Smooth muscle cell (in vitro differentiated cells): Measurements from ENCODE around the gene TRIP6. TPM values are rescaled to one million over a fixed set of nuclear protein-coding genes. Genes with fewer than 3 reads are reported as not detected.

ENCODE experiments used
- DNase-seq: peaks from one replicate; lab custom pipeline; 2025; ENCODE audit not compliant: unreplicated experiment; lab: John Stamatoyannopoulos, UW
- H2AFZ ChIP-seq: fragments of 200-600 bp; sonication (generic); 2 replicates; pipeline ENCODE4 v1.6.0; 2016; ENCODE audit warnings: antibody characterized with exemption, low read depth, mild to moderate bottlenecking
- H3F3A ChIP-seq: fragments of 200-600 bp; sonication (generic); 2 replicates; pipeline ENCODE4 v1.6.0; 2017; ENCODE audit warnings: antibody characterized with exemption, low read depth
- H3K27ac ChIP-seq: fragments of 200-600 bp; sonication (generic); 2 replicates; pipeline ENCODE4 v1.5.1; 2016; ENCODE audit warnings: low read depth, mild to moderate bottlenecking
- H3K27me3 ChIP-seq: fragments of 200-600 bp; sonication (generic); 2 replicates; pipeline ENCODE4 v1.6.1; 2016; ENCODE audit warnings: low read depth, mild to moderate bottlenecking
- H3K36me3 ChIP-seq: fragments of 200-600 bp; sonication (generic); 2 replicates; pipeline ENCODE4 v1.5.1; 2016; ENCODE audit warnings: low read depth
- H3K4me1 ChIP-seq: fragments of 200-600 bp; sonication (generic); 2 replicates; pipeline ENCODE4 v1.5.1; 2016; ENCODE audit warnings: low read depth
- H3K4me2 ChIP-seq: fragments of 200-600 bp; sonication (generic); 2 replicates; pipeline ENCODE4 v1.6.0; 2016; ENCODE audit warnings: mild to moderate bottlenecking
- H3K4me3 ChIP-seq: fragments of 200-600 bp; sonication (generic); 2 replicates; pipeline ENCODE4 v1.5.1; 2016; ENCODE audit warnings: mild to moderate bottlenecking
- H3K79me2 ChIP-seq: fragments of 200-600 bp; sonication (generic); 2 replicates; pipeline ENCODE4 v1.6.0; 2016; ENCODE audit warnings: low read depth, mild to moderate bottlenecking
- H3K9ac ChIP-seq: fragments of 200-600 bp; sonication (generic); 2 replicates; pipeline ENCODE4 v1.6.0; 2016; ENCODE audit warnings: low read depth
- H3K9me3 ChIP-seq: fragments of 200-600 bp; sonication (generic); replicated peaks from 2 replicates; pipeline ENCODE4 v1.5.1; 2016; ENCODE audit warnings: low read depth
- H4K20me1 ChIP-seq: fragments of 200-600 bp; sonication (generic); 2 replicates; pipeline ENCODE4 v1.6.0; 2016; ENCODE audit warnings: low read depth
- microRNA-seq: library from miRNA; unstranded; fragments of <30 nt; microRNA quantifications from one replicate; pipeline ENCODE4, GENCODE V29; 2016; ENCODE audit warnings: borderline number of aligned reads
- polyA plus RNA-seq: library from polyadenylated mRNA; unstranded; fragments of >200 nt; fragmentation: Nextera tagmentation; extraction: Ambion mirVana; gene quantifications from 2 replicates; pipeline ENCODE4 v1.2.1, GENCODE V29; 2016
- small RNA-seq: library from RNA; depleted of rRNA; stranded (forward); fragments of <200 nt; gene quantifications from one replicate; pipeline ENCODE3, GENCODE V24; 2014
- total RNA-seq: library from RNA; depleted of rRNA; stranded (reverse); fragments of >200 nt; gene quantifications from 2 replicates; pipeline ENCODE4 v1.2.3, GENCODE V29; 2014
- TF ChIP-seq, protein P1 (sequence below): fragments of 200-600 bp; sonication (generic); IDR thresholded peaks from 2 replicates; pipeline ENCODE4 v1.5.1; 2017; ENCODE audit warnings: borderline replicate concordance, mild to moderate bottlenecking, antibody characterized with exemption; ENCODE audit not compliant: insufficient read depth, poor library complexity, severe bottlenecking

Gene TRIP6
- total and polyA plus RNA-seq, 2 experiments from 2014 or later = 46.8 to 65.6 TPM

DNA sequence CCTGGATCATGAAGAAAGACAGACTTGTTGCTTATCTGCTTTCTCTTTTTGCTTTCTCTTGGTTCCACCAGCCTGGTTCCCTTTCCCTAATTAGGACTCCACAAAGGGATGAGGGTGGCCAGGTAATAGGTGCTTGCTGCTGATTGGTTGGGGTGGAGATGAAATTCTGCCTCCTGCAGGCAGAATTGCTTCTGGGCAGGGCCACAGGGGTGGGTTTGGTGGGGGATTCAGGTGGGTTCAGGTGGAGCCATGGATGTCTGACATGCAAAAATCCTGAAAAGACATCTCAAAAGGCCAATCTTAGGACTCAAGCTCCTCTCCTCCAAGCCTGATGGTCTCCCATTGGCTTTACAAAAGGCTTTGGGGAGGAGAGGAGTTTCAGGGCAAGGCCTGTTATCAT is 53.9 kb downstream of the TRIP6 start:
- H3K9ac ChIP-seq = no peak overlapping the region
- H3K4me1 ChIP-seq = no peaks in the 10 kb centered on the region
- H3K27ac ChIP-seq = no peak overlapping the region
- H3K9me3 ChIP-seq = no peaks in the 10 kb centered on the region
- no peak overlapping the region for H2AFZ ChIP-seq
- no peaks in the 10 kb centered on the region for H4K20me1 ChIP-seq
- no peak overlapping the region for H3K4me3 ChIP-seq
- TF ChIP-seq, protein P1, sequence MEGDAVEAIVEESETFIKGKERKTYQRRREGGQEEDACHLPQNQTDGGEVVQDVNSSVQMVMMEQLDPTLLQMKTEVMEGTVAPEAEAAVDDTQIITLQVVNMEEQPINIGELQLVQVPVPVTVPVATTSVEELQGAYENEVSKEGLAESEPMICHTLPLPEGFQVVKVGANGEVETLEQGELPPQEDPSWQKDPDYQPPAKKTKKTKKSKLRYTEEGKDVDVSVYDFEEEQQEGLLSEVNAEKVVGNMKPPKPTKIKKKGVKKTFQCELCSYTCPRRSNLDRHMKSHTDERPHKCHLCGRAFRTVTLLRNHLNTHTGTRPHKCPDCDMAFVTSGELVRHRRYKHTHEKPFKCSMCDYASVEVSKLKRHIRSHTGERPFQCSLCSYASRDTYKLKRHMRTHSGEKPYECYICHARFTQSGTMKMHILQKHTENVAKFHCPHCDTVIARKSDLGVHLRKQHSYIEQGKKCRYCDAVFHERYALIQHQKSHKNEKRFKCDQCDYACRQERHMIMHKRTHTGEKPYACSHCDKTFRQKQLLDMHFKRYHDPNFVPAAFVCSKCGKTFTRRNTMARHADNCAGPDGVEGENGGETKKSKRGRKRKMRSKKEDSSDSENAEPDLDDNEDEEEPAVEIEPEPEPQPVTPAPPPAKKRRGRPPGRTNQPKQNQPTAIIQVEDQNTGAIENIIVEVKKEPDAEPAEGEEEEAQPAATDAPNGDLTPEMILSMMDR = no peak
- no peaks in the 10 kb centered on the region for H3K79me2 ChIP-seq
- no peaks in the 10 kb centered on the region for H3K36me3 ChIP-seq
- H3K27me3 ChIP-seq = no peaks in the 10 kb centered on the region
- no peak for DNase-seq
- H3F3A ChIP-seq = no peaks in the 10 kb centered on the region
- H3K4me2 ChIP-seq = no peak overlapping the region

Small RNA genes lying within 50 kb of the gene (microRNA-seq; reads per million reads assigned to microRNA genes)
- gene MIR6875 = not detected

Small RNA genes lying within 50 kb of the gene (small RNA-seq; reads per million reads assigned to genes)
- not detected for gene RN7SL549P
- gene RN7SL750P = not detected

Other genes starting within 250 kb of the TRIP6 start
- gene TFR2, start 225.8 kb upstream of the TRIP6 start, total RNA-seq = 1.8 and 1.9 TPM in 2 replicates
- gene TFR2, start 225.8 kb upstream of the TRIP6 start, polyA plus RNA-seq = 3.2 TPM in 2 replicates
- not detected in 2 replicates for gene ACTL6B, start 210.9 kb upstream of the TRIP6 start, total RNA-seq
- not detected in 2 replicates for gene ACTL6B, start 210.9 kb upstream of the TRIP6 start, polyA plus RNA-seq
- 90.7 and 91.7 TPM in 2 replicates for gene GNB2, start 193.6 kb upstream of the TRIP6 start, total RNA-seq
- 219 and 238 TPM in 2 replicates for gene GNB2, start 193.6 kb upstream of the TRIP6 start, polyA plus RNA-seq
- gene GIGYF1, start 173.1 kb upstream of the TRIP6 start, total RNA-seq = 10.7 and 13.1 TPM in 2 replicates
- gene GIGYF1, start 173.1 kb upstream of the TRIP6 start, polyA plus RNA-seq = 8.5 and 11.8 TPM in 2 replicates
- gene POP7, start 161.3 kb upstream of the TRIP6 start, total RNA-seq = 19.5 and 19.6 TPM in 2 replicates
- 58.7 and 62.3 TPM in 2 replicates for gene POP7, start 161.3 kb upstream of the TRIP6 start, polyA plus RNA-seq
- not detected in 2 replicates for gene EPO, start 146.9 kb upstream of the TRIP6 start, total RNA-seq
- gene EPO, start 146.9 kb upstream of the TRIP6 start, polyA plus RNA-seq = not detected in 2 replicates
- not detected in 2 replicates for gene ZAN, start 133.8 kb upstream of the TRIP6 start, total RNA-seq
- gene ZAN, start 133.8 kb upstream of the TRIP6 start, polyA plus RNA-seq = not detected in 2 replicates
- gene EPHB4, start 39.9 kb upstream of the TRIP6 start, total RNA-seq = 45.4 and 49.4 TPM in 2 replicates
- 50.5 and 56.3 TPM in 2 replicates for gene EPHB4, start 39.9 kb upstream of the TRIP6 start, polyA plus RNA-seq
- gene SLC12A9, start 14.7 kb upstream of the TRIP6 start, total RNA-seq = 8.9 and 16.8 TPM in 2 replicates
- 12.1 and 17.8 TPM in 2 replicates for gene SLC12A9, start 14.7 kb upstream of the TRIP6 start, polyA plus RNA-seq
- 17.8 and 32.1 TPM in 2 replicates for gene SRRT, start 7.7 kb downstream of the TRIP6 start, total RNA-seq
- 63.6 and 87.5 TPM in 2 replicates for gene SRRT, start 7.7 kb downstream of the TRIP6 start, polyA plus RNA-seq
- gene UFSP1, start 22.3 kb downstream of the TRIP6 start, total RNA-seq = 0.31 and 1.2 TPM in 2 replicates
- gene UFSP1, start 22.3 kb downstream of the TRIP6 start, polyA plus RNA-seq = 2.6 and 2.9 TPM in 2 replicates
- gene ACHE, start 28.5 kb downstream of the TRIP6 start, total RNA-seq = 2.6 and 3.2 TPM in 2 replicates
- 2.8 and 3.5 TPM in 2 replicates for gene ACHE, start 28.5 kb downstream of the TRIP6 start, polyA plus RNA-seq
- gene MUC3A, start 82.1 kb downstream of the TRIP6 start, total RNA-seq = not detected in 2 replicates
- gene MUC3A, start 82.1 kb downstream of the TRIP6 start, polyA plus RNA-seq = not detected in 2 replicates
- gene MUC12, start 102.2 kb downstream of the TRIP6 start, total RNA-seq = 7.6 and 13.5 TPM in 2 replicates
- 17.1 and 18.0 TPM in 2 replicates for gene MUC12, start 102.2 kb downstream of the TRIP6 start, polyA plus RNA-seq
- gene MUC17, start 152.7 kb downstream of the TRIP6 start, total RNA-seq = 0.13 TPM in 1 of 2 replicates, not detected in the other
- gene MUC17, start 152.7 kb downstream of the TRIP6 start, polyA plus RNA-seq = 0.06 TPM in 1 of 2 replicates, not detected in the other
- 2.5 and 5.4 TPM in 2 replicates for gene TRIM56, start 218.1 kb downstream of the TRIP6 start, total RNA-seq
- gene TRIM56, start 218.1 kb downstream of the TRIP6 start, polyA plus RNA-seq = 11.0 and 11.2 TPM in 2 replicates